IPS-NIHi7 (cell line): ENCODE data around the gene GDF10.

ENCODE experiments used
- DNase-seq: peaks from one replicate; pipeline ENCODE4 v3.0.0; 2012; ENCODE audit warnings: mixed read lengths; ENCODE audit errors: extremely low spot score

GDF10 gene

GRCh38 chr10:47333532-47333931 lies 33.5 kb downstream of the GDF10 start:
- no peak for DNase-seq

- no peak for DNase-seq
Measured at GRCh38 chr10:47334466-47335295, 34.7 kb downstream of the GDF10 start.

- no peak for DNase-seq
Measured at GRCh38 chr10:47335906-47336305, 35.9 kb downstream of the GDF10 start.

DNA sequence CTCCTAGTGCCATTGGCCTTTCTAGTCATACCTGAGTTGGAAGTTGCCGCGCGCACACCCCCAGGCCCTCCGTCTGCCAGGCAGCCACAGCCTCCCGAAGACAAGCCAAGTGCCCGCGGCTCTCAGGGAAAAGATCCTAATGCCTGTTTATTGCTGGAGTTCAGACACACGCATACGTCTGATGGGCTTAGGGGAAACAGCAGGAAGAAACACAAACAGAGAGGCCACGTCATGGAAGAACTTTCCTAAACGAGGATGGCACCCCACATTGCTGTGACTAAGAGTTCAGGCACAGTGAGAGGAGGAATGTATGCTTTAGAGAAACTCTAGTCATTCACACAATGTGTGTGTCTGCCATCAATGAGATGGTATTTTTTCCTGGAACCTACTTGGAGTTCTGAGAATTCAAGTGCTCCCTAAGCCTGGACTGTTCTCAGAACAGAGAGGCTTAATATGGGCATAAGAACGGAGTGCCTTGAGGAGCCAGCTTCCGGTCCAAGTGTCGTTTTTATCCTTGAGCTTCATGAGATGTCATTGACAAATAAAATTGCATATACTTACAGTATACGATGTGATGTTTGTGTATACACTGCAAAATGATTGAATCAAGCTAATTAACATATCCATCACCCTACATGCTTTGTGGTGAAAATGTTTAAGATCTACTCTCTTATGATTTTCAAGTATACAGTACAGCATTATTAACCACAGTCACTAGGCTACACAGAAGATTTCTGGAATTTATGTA lies 36.6 kb downstream of the GDF10 start:
- DNase-seq: no peak

GRCh38 chr10:47337310-47337709 lies 37.3 kb downstream of the GDF10 start:
- DNase-seq: no peak

DNA sequence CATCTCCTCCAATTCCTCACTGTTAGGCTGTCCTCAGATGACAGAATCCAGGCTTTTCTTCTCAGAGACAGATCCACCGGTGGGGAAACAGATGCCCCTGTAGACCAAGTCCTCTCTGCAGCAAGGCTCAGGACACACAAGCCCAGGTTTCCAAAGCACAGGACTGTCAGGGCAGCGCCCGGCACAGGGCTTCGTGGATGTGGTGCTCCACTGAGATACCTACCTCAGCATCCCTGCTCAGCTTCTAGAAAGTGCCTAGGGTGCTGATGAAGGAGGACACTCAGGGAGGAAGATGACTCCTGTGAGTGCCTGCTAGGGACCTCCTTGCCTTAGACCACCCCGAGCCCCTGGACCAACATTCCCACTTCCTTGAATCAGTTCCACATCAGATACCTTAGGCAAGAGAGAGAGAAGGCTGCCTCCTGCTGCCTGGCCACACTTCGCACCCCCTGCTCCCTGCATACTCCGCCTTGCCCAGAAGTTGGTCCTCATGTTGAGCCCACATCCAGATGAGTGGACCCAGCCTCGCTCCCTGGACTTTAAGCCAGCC lies 39.3 kb downstream of the GDF10 start:
- DNase-seq: no peak

DNA sequence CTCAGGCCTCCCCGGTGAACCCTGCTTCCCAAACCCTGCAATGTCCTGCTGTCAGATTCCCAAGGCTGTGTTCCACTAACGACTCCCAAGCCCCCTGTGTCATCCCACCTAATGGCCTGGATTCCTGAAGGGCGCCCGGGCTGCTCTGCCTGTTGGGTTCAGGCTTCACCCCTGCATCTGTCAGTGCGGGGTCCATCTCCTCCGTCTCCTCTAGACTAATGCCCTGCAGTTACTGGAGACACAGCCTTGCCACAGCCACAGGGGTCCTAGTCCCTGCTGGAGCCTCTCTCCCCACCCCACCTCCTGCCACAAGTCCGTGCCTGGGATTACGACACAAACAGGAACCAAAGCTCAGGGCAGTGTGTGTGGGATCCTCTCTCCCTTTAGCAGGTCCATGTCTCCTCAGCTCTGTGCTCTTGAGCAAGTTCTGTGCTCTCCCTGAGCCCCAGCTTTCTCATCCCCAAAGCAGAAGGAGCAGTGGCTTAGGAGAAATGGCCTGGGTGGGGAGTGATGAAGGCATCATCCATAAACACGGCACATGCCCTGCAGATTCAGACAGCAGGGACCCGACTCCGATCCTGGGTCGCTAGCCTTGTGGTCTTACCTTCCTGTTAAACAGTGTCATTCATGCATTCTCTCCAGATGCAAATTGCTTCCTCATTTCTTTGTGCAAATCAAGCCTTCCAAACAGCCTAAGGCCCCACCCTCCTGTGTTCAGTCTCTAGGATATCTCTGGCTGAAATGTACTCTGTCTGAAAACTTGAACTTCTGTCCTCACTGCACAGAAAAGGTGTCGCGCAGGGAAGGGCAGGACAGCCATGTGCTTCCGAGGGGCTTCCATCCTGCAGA lies 40.0 kb downstream of the GDF10 start:
- DNase-seq: no peak

DNA sequence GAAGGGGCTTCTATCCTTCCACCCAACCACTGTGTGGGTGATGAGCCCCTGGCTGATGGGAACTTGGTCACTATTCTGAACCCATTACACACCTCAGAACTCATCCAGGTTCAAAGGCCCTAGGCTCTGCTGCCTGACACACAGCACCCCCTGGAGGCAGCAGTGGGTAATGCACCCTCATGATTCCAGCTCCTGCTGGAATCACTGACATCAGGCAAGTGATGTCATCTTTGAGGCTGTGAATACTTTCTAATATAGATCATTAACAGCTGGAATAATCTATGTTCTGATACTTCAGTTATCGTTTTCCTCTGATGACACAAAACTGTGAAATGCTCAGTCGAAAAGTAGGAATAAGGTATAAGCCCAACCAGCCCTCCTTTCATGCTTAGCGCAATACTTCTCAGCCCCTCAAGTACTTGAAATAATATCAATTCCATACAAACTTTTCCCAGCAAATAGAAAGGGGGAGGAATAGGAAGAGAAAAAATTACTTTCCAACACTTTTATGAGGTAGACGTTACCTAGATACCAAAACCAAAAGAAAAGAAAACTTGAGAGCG lies 40.7 kb downstream of the GDF10 start:
- DNase-seq: peak; percentile 89

GRCh38 chr10:47344996-47345870 lies 45.2 kb downstream of the GDF10 start:
- DNase-seq: no peak

GRCh38 chr10:47346581-47347302 lies 46.7 kb downstream of the GDF10 start:
- no peak for DNase-seq

- DNase-seq: no peak
Measured at GRCh38 chr10:47347303-47347675, 47.3 kb downstream of the GDF10 start.

GRCh38 chr10:47348138-47348651 lies 48.2 kb downstream of the GDF10 start, which contains the start of gene RBP3:
TSS of gene RBP3 (plus strand) at chr10:47348363. CDS start at chr10:47348485, 122 bp downstream.
- DNase-seq: no peak

GRCh38 chr10:47348661-47349470 lies 48.9 kb downstream of the GDF10 start:
- no peak for DNase-seq

- DNase-seq: no peak
Measured at GRCh38 chr10:47349516-47349915, 49.5 kb downstream of the GDF10 start.

GRCh38 chr10:47349941-47350371 lies 50.0 kb downstream of the GDF10 start:
- no peak for DNase-seq

GRCh38 chr10:47350671-47351640 lies 51.0 kb downstream of the GDF10 start:
- DNase-seq: no peak
